Measurements from ENCODE around the gene NXPE4. TPM values are rescaled to one million over a fixed set of nuclear protein-coding genes. Genes with fewer than 3 reads are reported as not detected.

NXPE4 gene
- total RNA-seq, 1 donor from 2014 or later, result not detected

DNA sequence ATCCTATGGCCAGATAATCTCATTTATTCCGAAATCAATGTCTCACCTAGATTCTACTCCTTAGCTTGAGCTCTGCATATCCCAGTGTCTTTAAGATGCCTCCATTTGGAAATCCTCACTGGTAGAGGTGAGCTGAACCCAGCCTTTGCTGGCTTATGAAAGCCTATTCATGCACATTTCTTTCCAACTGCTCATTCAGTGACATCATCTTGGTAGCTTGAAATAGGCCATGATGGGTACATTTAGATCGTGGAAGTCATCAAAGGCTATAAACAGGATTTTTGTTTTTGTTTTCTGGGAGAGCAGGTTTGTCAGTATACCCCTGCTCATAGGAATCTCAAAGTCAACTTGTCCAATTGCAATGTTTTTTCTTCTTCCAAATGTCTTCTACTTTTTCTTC lies 41.9 kb downstream of the NXPE4 start:
- Mint-ChIP-seq H3K27me3 (no peaks in the 10 kb centered on the region), H3K9me3 (no peaks in the 10 kb centered on the region), H3K4me1 (no peaks in the 10 kb centered on the region), H3K36me3 (ENCODE audit: low read depth) (no peaks in the 10 kb centered on the region), H3K27ac (no peak overlapping the region), H3K4me3 (no peak overlapping the region)
- intact Hi-C loops (cut with micrococcal nuclease), result no loop called here
- ChIA-PET CTCF (no interaction called here), POLR2A (no interaction called here)
- ATAC-seq (ENCODE audit: low read depth), result no peak
- TF ChIP-seq, protein P1, sequence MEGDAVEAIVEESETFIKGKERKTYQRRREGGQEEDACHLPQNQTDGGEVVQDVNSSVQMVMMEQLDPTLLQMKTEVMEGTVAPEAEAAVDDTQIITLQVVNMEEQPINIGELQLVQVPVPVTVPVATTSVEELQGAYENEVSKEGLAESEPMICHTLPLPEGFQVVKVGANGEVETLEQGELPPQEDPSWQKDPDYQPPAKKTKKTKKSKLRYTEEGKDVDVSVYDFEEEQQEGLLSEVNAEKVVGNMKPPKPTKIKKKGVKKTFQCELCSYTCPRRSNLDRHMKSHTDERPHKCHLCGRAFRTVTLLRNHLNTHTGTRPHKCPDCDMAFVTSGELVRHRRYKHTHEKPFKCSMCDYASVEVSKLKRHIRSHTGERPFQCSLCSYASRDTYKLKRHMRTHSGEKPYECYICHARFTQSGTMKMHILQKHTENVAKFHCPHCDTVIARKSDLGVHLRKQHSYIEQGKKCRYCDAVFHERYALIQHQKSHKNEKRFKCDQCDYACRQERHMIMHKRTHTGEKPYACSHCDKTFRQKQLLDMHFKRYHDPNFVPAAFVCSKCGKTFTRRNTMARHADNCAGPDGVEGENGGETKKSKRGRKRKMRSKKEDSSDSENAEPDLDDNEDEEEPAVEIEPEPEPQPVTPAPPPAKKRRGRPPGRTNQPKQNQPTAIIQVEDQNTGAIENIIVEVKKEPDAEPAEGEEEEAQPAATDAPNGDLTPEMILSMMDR (IDR thresholded peaks at IDR 0.05), result no peak
- DNase-seq, result no peak

DNA sequence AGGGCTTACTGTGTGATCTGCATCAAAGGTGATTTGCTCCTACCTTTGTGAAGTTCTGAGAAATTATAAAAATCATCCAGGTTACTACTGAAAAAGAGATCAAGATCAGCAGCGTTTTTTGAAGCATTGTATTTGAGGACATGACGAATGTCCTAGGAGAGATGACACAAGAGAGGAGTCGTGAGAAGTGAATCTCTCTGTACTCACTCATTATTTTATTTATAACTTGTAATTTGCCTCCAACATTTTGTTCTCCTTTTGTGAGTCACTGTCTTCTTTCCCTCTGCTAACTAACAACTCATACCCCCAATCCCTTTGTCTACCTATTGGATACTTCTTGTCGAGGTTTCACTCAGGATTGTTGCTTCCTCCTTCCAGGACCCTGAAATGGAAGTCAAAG lies 44.5 kb downstream of the NXPE4 start:
- ChIA-PET CTCF (no interaction called here), POLR2A (no interaction called here)
- TF ChIP-seq, protein P1 (IDR thresholded peaks at IDR 0.05), result no peak
- intact Hi-C loops (cut with micrococcal nuclease), result no loop called here
- ATAC-seq (ENCODE audit: low read depth) (no peak), DNase-seq (no peak)
- Mint-ChIP-seq H3K4me1 (no peaks in the 10 kb centered on the region), H3K27ac (no peak overlapping the region), H3K9me3 (no peaks in the 10 kb centered on the region), H3K36me3 (ENCODE audit: low read depth) (no peaks in the 10 kb centered on the region), H3K4me3 (no peak overlapping the region), H3K27me3 (no peaks in the 10 kb centered on the region)

DNA sequence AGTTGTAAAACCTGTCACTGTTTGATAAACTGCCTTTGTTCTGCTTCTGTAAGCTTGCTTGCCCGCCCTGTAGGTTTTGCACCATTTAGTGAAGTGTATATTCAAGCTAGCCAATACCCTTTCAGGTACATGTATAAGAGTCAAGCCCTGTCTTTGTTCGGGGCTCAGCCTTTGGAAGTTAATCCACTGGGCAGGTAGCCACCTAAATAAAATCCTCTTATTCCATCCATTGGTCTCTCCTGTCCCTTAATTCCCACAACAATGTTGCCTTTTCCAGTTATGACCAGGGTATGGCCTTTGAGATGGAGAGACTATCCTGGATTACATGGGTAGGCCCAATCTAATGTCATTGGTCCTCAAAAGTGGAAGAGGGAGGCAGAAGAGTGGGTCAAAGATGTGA lies 69.9 kb downstream of the NXPE4 start:
- POLR2A ChIA-PET, result no interaction called here
- no peaks in the 10 kb centered on the region for H3K4me1 Mint-ChIP-seq
- no peak for DNase-seq
- H3K9me3 Mint-ChIP-seq, result peaks cover 15% of the 10 kb centered on the region
- CTCF ChIA-PET, result no interaction called here
- intact Hi-C loops (cut with micrococcal nuclease), result no loop called here
- H3K36me3 Mint-ChIP-seq (ENCODE audit: low read depth), result no peaks in the 10 kb centered on the region
- no peak overlapping the region for H3K4me3 Mint-ChIP-seq
- no peak for ATAC-seq (ENCODE audit: low read depth)
- TF ChIP-seq, protein P1 (IDR thresholded peaks at IDR 0.05), result no peak
- peaks cover 6% of the 10 kb centered on the region for H3K27me3 Mint-ChIP-seq
- H3K27ac Mint-ChIP-seq, result no peak overlapping the region

DNA sequence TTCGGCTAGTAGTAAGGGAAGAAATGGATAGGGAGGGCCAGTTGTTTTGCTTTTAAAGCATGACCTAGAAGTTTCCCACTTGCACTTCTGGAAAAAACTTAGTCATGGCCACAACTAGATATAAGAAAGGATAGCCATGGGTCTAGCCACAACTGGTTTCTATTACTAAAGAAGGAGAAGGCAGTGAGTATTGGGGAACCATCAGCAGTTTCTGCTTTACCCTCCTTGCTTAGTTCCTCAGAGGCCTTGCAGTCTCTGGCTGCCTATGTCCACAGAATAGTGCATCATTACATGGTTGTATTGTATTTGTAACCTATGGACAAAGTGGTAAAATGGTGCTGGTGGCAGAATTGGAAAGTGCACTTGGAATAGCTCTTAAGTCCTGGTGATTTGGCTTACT lies 71.5 kb downstream of the NXPE4 start:
- ChIA-PET POLR2A (no interaction called here), CTCF (no interaction called here)
- no peak for ATAC-seq (ENCODE audit: low read depth)
- intact Hi-C loops (cut with micrococcal nuclease), result no loop called here
- no peak overlapping the region for H3K27ac Mint-ChIP-seq
- no peak overlapping the region for H3K4me3 Mint-ChIP-seq
- TF ChIP-seq, protein P1 (IDR thresholded peaks at IDR 0.05), result no peak
- no peaks in the 10 kb centered on the region for H3K36me3 Mint-ChIP-seq (ENCODE audit: low read depth)
- peaks cover 15% of the 10 kb centered on the region for H3K9me3 Mint-ChIP-seq
- H3K27me3 Mint-ChIP-seq, result peaks cover 6% of the 10 kb centered on the region
- no peaks in the 10 kb centered on the region for H3K4me1 Mint-ChIP-seq
- DNase-seq, result no peak

DNA sequence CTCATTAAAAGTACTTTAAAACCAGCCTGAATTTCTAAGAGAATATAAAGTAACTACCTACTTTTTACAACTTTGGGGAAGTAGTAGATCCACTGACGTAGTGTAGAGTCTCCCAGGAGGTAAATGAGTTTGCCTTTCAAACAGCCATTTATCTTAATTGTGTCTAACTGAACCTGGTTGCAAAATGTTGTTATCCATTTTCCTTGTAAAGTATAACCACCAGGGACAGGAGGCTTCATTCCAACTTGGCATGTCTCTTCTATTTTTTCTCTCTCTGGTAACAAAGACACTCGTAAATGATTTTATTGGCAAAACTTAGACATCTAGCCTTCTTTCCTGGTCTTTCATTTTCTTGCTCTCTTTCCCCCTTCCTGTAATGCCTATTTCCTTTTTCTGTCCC lies 72.8 kb downstream of the NXPE4 start:
- peaks cover 15% of the 10 kb centered on the region for H3K9me3 Mint-ChIP-seq
- ATAC-seq (ENCODE audit: low read depth), result no peak
- no peak for DNase-seq
- H3K4me3 Mint-ChIP-seq, result no peak overlapping the region
- H3K4me1 Mint-ChIP-seq, result no peaks in the 10 kb centered on the region
- no peaks in the 10 kb centered on the region for H3K36me3 Mint-ChIP-seq (ENCODE audit: low read depth)
- intact Hi-C loops (cut with micrococcal nuclease), result no loop called here
- ChIA-PET CTCF (no interaction called here), POLR2A (no interaction called here)
- TF ChIP-seq, protein P1 (IDR thresholded peaks at IDR 0.05), result no peak
- H3K27ac Mint-ChIP-seq, result no peak overlapping the region
- H3K27me3 Mint-ChIP-seq, result peaks cover 6% of the 10 kb centered on the region

Other genes starting within 250 kb of the NXPE4 start
- 9.5 and 11.1 TPM in 2 replicates for gene C11orf71, start 195.3 kb downstream of the NXPE4 start, total RNA-seq
- 33.6 and 34.1 TPM in 2 replicates for gene RBM7, start 195.1 kb downstream of the NXPE4 start, total RNA-seq
- gene REXO2, start 156.3 kb downstream of the NXPE4 start, total RNA-seq, result 26.1 and 27.3 TPM in 2 replicates
- not detected in 2 replicates for gene NXPE1, start 35.9 kb downstream of the NXPE4 start, total RNA-seq
- gene NXPE2, start 82.7 kb upstream of the NXPE4 start, total RNA-seq, result not detected in 2 replicates

Measured in activated B cell treated with CpG ODN at 0.5 μM for 24 hours (primary cell).